ENCODE measurements around the gene HAUS3.

The HAUS3 gene

DNA sequence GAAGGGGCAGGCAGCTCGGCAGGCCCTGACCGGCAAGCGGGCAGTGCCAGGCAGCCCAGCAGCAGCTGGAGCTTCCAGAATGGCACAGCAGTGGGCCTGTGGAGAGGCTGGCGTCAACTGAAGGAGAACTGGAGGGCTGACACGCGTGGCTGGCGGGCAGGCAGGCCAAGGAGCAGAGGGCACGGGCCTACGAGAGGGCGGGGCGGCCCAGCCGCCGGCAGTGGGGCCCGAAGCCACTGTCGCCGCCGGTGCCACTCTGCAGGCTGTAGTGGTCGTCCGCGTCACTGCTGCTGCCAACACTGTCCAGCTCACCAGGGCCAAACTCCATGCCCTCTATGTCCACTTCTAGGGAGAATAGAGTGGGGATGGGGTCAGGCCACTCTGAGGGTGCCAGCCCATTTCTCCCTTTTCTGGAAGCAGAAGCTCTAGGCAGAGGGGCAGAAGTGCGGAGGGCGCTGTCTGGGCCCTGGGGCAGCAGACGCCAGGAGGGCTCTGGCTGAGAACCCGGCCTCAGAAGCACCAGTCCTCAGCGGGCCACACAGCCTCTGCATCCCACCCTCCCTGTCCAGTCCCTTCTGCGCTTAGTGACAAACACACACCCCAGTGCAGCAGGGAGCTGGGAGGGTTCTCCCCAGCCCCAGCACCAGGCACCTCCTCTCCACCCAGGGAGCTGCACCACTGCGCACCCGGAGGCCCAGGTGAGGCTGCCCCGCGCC, 8.6 kb upstream of the HAUS3 start:
- Histone ChIP-seq H3K36me3 (ENCODE audit: insufficient read depth, low read length) (peaks cover 50% of the 10 kb centered on the region), H3K4me2 (ENCODE audit: insufficient read depth, low read length) (no peak overlapping the region), H3K79me2 (ENCODE audit: insufficient read depth, low read length) (no peaks in the 10 kb centered on the region), H3K4me3 (ENCODE audit: low read depth in 1 of 2, low read length in 2 of 2) (no peak overlapping the region), H3K27ac (ENCODE audit: low read length) (no peak overlapping the region), H2AFZ (ENCODE audit: low read depth, low read length) (no peak overlapping the region), H3K9ac (ENCODE audit: low read depth, low read length) (no peak overlapping the region), H4K20me1 (ENCODE audit: insufficient read depth, low read length) (peaks cover 29% of the 10 kb centered on the region), H3K27me3 (ENCODE audit: insufficient read depth, low read length, poor library complexity) (no peaks in the 10 kb centered on the region), H3K9me3 (ENCODE audit: insufficient read depth, low read length, severe bottlenecking) (no peaks in the 10 kb centered on the region), H3K4me1 (ENCODE audit: insufficient read depth, low read length) (no peaks in the 10 kb centered on the region)
- no peak for DNase-seq
- ATAC-seq (ENCODE audit: insufficient read depth, low read depth): no peak
- TF ChIP-seq EZH2 (IDR thresholded peaks at IDR 0.05; ENCODE audit: borderline replicate concordance, low read depth, low read length, severe bottlenecking): no peak
- TF ChIP-seq, protein P1, sequence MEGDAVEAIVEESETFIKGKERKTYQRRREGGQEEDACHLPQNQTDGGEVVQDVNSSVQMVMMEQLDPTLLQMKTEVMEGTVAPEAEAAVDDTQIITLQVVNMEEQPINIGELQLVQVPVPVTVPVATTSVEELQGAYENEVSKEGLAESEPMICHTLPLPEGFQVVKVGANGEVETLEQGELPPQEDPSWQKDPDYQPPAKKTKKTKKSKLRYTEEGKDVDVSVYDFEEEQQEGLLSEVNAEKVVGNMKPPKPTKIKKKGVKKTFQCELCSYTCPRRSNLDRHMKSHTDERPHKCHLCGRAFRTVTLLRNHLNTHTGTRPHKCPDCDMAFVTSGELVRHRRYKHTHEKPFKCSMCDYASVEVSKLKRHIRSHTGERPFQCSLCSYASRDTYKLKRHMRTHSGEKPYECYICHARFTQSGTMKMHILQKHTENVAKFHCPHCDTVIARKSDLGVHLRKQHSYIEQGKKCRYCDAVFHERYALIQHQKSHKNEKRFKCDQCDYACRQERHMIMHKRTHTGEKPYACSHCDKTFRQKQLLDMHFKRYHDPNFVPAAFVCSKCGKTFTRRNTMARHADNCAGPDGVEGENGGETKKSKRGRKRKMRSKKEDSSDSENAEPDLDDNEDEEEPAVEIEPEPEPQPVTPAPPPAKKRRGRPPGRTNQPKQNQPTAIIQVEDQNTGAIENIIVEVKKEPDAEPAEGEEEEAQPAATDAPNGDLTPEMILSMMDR (IDR thresholded peaks at IDR 0.05; ENCODE audit: borderline replicate concordance, extremely low read depth, low read length, poor library complexity, severe bottlenecking): no peak

DNA sequence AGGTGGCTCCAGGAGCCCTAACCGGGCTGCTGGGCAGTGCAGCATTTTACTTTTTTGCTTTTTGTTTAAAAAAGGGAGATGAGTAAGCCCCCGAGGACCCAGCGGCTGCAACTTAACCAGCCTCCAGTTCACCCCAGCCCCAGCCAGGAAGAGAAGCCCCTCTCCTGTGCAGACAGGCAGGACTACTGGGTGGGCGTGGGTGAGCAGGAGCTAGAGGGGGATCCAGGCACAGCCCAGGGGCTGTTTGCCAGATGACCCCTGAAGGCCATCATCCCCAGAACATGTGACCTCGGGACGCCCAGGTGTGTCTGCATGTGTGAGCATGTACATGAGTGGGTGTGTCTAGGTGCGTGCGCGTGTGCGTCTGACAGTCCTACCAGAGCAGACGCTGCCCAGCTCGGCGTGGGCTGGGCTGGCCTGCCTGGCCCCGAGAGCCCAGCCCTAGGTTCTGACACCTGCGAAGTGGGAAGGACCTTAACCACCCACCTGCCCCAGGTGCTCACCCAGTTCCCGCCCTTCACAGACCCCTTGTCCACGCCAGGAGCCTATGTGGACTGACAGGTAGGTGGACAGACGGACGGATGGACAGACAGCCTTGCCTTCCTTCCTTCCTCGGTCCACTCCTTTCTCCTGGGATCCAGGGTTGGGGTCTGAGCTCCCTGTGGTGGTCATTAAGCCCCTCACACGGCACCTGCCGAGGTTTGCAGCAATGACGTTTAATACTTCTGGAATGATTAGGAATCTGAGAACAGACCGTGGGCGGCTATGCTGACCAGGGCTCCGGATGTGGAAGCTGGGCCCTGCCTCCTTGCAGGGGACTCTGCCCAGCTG, 7.8 kb upstream of the HAUS3 start:
- H4K20me1 ChIP-seq (ENCODE audit: insufficient read depth, low read length): peaks cover 25% of the 10 kb centered on the region
- H3K36me3 ChIP-seq (ENCODE audit: insufficient read depth, low read length): peaks cover 47% of the 10 kb centered on the region
- H3K4me2 ChIP-seq (ENCODE audit: insufficient read depth, low read length): no peak overlapping the region
- no peaks in the 10 kb centered on the region for H3K9me3 ChIP-seq (ENCODE audit: insufficient read depth, low read length, severe bottlenecking)
- no peaks in the 10 kb centered on the region for H3K4me1 ChIP-seq (ENCODE audit: insufficient read depth, low read length)
- DNase-seq (peak; percentile 3), ATAC-seq (ENCODE audit: insufficient read depth, low read depth) (no peak)
- H3K4me3 ChIP-seq (ENCODE audit: low read depth in 1 of 2, low read length in 2 of 2): no peak overlapping the region
- no peak overlapping the region for H2AFZ ChIP-seq (ENCODE audit: low read depth, low read length)
- no peaks in the 10 kb centered on the region for H3K27me3 ChIP-seq (ENCODE audit: insufficient read depth, low read length, poor library complexity)
- no peak overlapping the region for H3K27ac ChIP-seq (ENCODE audit: low read length)
- TF ChIP-seq EZH2 (IDR thresholded peaks at IDR 0.05; ENCODE audit: borderline replicate concordance, low read depth, low read length, severe bottlenecking): no peak
- TF ChIP-seq, protein P1 (IDR thresholded peaks at IDR 0.05; ENCODE audit: borderline replicate concordance, extremely low read depth, low read length, poor library complexity, severe bottlenecking): no peak
- no peak overlapping the region for H3K9ac ChIP-seq (ENCODE audit: low read depth, low read length)
- no peaks in the 10 kb centered on the region for H3K79me2 ChIP-seq (ENCODE audit: insufficient read depth, low read length)

- H4K20me1 ChIP-seq (ENCODE audit: insufficient read depth, low read length): peaks cover 22% of the 10 kb centered on the region
- H2AFZ ChIP-seq (ENCODE audit: low read depth, low read length): no peak overlapping the region
- H3K36me3 ChIP-seq (ENCODE audit: insufficient read depth, low read length): peaks cover 43% of the 10 kb centered on the region
- H3K27ac ChIP-seq (ENCODE audit: low read length): no peak overlapping the region
- no peak overlapping the region for H3K4me2 ChIP-seq (ENCODE audit: insufficient read depth, low read length)
- no peak overlapping the region for H3K9ac ChIP-seq (ENCODE audit: low read depth, low read length)
- H3K79me2 ChIP-seq (ENCODE audit: insufficient read depth, low read length): no peaks in the 10 kb centered on the region
- TF ChIP-seq, protein P1 (IDR thresholded peaks at IDR 0.05; ENCODE audit: borderline replicate concordance, extremely low read depth, low read length, poor library complexity, severe bottlenecking): no peak
- TF ChIP-seq EZH2 (IDR thresholded peaks at IDR 0.05; ENCODE audit: borderline replicate concordance, low read depth, low read length, severe bottlenecking): no peak
- no peaks in the 10 kb centered on the region for H3K27me3 ChIP-seq (ENCODE audit: insufficient read depth, low read length, poor library complexity)
- H3K4me3 ChIP-seq (ENCODE audit: low read depth in 1 of 2, low read length in 2 of 2): no peak overlapping the region
- ATAC-seq (ENCODE audit: insufficient read depth, low read depth): no peak
- H3K9me3 ChIP-seq (ENCODE audit: insufficient read depth, low read length, severe bottlenecking): no peaks in the 10 kb centered on the region
- DNase-seq: peak; percentile 4
- H3K4me1 ChIP-seq (ENCODE audit: insufficient read depth, low read length): no peaks in the 10 kb centered on the region
These were observed 6.9 kb upstream of the HAUS3 start for GRCh38 chr4:2248821-2249261.
